ENCODE data around the gene CLK2. TPM values are rescaled to one million over a fixed set of nuclear protein-coding genes. Genes with fewer than 3 reads are reported as not detected.

CLK2 gene
- total and polyA plus RNA-seq, 2 of the 13 experiments (the other 11 are each of a cell fraction or from before 2014, with no cell fraction given), result 20.1 to 73.5 TPM

DNA sequence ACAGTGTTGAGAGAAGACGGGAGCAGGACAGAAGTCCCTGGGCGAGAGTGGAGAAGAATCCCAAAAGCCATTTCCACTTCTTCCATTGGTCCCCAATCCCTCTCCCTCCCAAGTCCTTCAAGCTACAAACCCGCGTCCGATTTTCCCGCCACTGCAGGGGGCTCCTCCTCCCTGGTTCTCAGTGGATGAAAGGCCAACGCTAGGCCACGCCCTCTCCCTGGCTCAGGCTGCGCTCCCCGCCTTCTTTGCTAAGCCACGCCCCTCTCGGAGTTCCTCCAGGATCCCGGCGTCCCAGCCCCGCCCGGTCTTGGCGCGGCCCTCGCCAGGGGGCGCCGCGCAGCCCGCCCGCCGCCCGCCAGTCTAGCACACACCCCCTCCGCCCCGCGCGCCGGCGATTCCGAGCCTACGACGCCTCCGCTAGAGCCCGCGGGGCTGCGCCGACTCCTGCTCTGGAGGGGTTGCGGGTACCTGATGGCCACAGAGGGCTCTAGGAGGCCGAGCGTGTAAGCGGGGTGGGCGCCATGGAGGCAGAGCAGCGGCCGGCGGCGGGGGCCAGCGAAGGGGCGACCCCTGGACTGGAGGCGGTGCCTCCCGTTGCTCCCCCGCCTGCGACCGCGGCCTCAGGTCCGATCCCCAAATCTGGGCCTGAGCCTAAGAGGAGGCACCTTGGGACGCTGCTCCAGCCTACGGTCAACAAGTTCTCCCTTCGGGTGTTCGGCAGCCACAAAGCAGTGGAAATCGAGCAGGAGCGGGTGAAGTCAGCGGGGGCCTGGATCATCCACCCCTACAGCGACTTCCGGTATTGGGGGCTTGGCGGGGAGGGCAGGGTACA lies 4.0 kb upstream of the CLK2 start, which contains the start of gene HCN3 (continued):
- 0 out of 2 replicates have a peak, but pooled peaks have one; percentile 58 for TF ChIP-seq GTF3A (CRISPR knock-in tag; conservative IDR thresholded peaks at IDR 0.05)
- TF ChIP-seq ZNF891 (CRISPR knock-in tag; IDR thresholded peaks at IDR 0.05), result no peak
- TF ChIP-seq, protein P1, sequence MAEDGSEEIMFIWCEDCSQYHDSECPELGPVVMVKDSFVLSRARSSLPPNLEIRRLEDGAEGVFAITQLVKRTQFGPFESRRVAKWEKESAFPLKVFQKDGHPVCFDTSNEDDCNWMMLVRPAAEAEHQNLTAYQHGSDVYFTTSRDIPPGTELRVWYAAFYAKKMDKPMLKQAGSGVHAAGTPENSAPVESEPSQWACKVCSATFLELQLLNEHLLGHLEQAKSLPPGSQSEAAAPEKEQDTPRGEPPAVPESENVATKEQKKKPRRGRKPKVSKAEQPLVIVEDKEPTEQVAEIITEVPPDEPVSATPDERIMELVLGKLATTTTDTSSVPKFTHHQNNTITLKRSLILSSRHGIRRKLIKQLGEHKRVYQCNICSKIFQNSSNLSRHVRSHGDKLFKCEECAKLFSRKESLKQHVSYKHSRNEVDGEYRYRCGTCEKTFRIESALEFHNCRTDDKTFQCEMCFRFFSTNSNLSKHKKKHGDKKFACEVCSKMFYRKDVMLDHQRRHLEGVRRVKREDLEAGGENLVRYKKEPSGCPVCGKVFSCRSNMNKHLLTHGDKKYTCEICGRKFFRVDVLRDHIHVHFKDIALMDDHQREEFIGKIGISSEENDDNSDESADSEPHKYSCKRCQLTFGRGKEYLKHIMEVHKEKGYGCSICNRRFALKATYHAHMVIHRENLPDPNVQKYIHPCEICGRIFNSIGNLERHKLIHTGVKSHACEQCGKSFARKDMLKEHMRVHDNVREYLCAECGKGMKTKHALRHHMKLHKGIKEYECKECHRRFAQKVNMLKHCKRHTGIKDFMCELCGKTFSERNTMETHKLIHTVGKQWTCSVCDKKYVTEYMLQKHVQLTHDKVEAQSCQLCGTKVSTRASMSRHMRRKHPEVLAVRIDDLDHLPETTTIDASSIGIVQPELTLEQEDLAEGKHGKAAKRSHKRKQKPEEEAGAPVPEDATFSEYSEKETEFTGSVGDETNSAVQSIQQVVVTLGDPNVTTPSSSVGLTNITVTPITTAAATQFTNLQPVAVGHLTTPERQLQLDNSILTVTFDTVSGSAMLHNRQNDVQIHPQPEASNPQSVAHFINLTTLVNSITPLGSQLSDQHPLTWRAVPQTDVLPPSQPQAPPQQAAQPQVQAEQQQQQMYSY (CRISPR knock-in tag; IDR thresholded peaks at IDR 0.05), result peak; percentile 58; the same call in 1 of the 2 replicates
- 0 out of 2 replicates have a peak, but pooled peaks have one; percentile 63 for TF ChIP-seq ETV6 (CRISPR knock-in tag; conservative IDR thresholded peaks at IDR 0.05)
- TF ChIP-seq, protein P2, sequence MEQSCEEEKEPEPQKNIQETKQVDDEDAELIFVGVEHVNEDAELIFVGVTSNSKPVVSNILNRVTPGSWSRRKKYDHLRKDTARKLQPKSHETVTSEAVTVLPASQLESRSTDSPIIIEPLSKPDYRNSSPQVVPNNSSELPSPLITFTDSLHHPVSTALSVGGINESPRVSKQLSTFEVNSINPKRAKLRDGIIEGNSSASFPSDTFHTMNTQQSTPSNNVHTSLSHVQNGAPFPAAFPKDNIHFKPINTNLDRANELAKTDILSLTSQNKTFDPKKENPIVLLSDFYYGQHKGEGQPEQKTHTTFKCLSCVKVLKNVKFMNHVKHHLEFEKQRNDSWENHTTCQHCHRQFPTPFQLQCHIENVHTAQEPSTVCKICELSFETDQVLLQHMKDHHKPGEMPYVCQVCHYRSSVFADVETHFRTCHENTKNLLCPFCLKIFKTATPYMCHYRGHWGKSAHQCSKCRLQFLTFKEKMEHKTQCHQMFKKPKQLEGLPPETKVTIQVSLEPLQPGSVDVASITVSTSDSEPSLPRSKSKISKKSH (CRISPR knock-in tag; IDR thresholded peaks at IDR 0.05; ENCODE audit: borderline replicate concordance), result peak; percentile 58; the same call in 1 of the 2 replicates
- TF ChIP-seq, protein P3, sequence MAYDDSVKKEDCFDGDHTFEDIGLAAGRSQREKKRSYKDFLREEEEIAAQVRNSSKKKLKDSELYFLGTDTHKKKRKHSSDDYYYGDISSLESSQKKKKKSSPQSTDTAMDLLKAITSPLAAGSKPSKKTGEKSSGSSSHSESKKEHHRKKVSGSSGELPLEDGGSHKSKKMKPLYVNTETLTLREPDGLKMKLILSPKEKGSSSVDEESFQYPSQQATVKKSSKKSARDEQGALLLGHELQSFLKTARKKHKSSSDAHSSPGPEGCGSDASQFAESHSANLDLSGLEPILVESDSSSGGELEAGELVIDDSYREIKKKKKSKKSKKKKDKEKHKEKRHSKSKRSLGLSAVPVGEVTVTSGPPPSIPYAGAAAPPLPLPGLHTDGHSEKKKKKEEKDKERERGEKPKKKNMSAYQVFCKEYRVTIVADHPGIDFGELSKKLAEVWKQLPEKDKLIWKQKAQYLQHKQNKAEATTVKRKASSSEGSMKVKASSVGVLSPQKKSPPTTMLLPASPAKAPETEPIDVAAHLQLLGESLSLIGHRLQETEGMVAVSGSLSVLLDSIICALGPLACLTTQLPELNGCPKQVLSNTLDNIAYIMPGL (CRISPR knock-in tag; IDR thresholded peaks at IDR 0.05; ENCODE audit: borderline replicate concordance in 1 of 2, low read depth in 1 of 2), result peak; percentile 44 to 84
- peak; percentile 67 for TF ChIP-seq SP5 (CRISPR knock-in tag; IDR thresholded peaks at IDR 0.05; ENCODE audit: borderline replicate concordance, low read depth)
- no peak for TF ChIP-seq NAIF1 (CRISPR knock-in tag; IDR thresholded peaks at IDR 0.05; ENCODE audit: borderline replicate concordance)
- TF ChIP-seq ZFY (CRISPR knock-in tag; IDR thresholded peaks at IDR 0.05), result peak; percentile 63
- TF ChIP-seq RBFOX2 (IDR thresholded peaks at IDR 0.05; ENCODE audit: low read depth, low read length), result peak; percentile 58
- TF ChIP-seq, protein P4, sequence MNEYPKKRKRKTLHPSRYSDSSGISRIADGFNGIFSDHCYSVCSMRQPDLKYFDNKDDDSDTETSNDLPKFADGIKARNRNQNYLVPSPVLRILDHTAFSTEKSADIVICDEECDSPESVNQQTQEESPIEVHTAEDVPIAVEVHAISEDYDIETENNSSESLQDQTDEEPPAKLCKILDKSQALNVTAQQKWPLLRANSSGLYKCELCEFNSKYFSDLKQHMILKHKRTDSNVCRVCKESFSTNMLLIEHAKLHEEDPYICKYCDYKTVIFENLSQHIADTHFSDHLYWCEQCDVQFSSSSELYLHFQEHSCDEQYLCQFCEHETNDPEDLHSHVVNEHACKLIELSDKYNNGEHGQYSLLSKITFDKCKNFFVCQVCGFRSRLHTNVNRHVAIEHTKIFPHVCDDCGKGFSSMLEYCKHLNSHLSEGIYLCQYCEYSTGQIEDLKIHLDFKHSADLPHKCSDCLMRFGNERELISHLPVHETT (CRISPR knock-in tag; conservative IDR thresholded peaks at IDR 0.05), result peak; percentile 31; the same call in 1 of the 2 replicates
- TF ChIP-seq SNAPC2 (CRISPR knock-in tag; IDR thresholded peaks at IDR 0.05), result 0 out of 2 replicates have a peak, but pooled peaks have one; percentile 57
- TF ChIP-seq ZNF816 (CRISPR knock-in tag; IDR thresholded peaks at IDR 0.05; ENCODE audit: borderline replicate concordance), result peak; percentile 36; the same call in 1 of the 2 replicates
- TF ChIP-seq NFKB2 (CRISPR knock-in tag; IDR thresholded peaks at IDR 0.05; ENCODE audit: borderline replicate concordance), result 0 out of 2 replicates have a peak, but pooled peaks have one; percentile 42
- TF ChIP-seq, protein P5, sequence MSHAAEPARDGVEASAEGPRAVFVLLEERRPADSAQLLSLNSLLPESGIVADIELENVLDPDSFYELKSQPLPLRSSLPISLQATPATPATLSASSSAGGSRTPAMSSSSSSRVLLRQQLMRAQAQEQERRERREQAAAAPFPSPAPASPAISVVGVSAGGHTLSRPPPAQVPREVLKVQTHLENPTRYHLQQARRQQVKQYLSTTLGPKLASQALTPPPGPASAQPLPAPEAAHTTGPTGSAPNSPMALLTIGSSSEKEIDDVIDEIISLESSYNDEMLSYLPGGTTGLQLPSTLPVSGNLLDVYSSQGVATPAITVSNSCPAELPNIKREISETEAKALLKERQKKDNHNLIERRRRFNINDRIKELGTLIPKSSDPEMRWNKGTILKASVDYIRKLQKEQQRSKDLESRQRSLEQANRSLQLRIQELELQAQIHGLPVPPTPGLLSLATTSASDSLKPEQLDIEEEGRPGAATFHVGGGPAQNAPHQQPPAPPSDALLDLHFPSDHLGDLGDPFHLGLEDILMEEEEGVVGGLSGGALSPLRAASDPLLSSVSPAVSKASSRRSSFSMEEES (CRISPR knock-in tag; IDR thresholded peaks at IDR 0.05), result 0 out of 2 replicates have a peak, but pooled peaks have one; percentile 23
- 0 out of 2 replicates have a peak, but pooled peaks have one; percentile 52 for TF ChIP-seq DNMT1 (CRISPR knock-in tag; IDR thresholded peaks at IDR 0.05)

Data from HepG2 (cell line).